Hematopoietic multipotent progenitor cell treated with erythropoietin and hydrocortisone succinate and interleukin-3 and kit ligand, for 8 days (in vitro differentiated cells): Measurements from ENCODE around the gene ATG4A.
A peak's percentile ranks its signal among the peaks of the same experiment; 100 is the strongest.

Experiments used
- DNase-seq: peaks from one replicate; pipeline ENCODE4 v3.0.0-alpha.2; 2015

ATG4A gene

DNA sequence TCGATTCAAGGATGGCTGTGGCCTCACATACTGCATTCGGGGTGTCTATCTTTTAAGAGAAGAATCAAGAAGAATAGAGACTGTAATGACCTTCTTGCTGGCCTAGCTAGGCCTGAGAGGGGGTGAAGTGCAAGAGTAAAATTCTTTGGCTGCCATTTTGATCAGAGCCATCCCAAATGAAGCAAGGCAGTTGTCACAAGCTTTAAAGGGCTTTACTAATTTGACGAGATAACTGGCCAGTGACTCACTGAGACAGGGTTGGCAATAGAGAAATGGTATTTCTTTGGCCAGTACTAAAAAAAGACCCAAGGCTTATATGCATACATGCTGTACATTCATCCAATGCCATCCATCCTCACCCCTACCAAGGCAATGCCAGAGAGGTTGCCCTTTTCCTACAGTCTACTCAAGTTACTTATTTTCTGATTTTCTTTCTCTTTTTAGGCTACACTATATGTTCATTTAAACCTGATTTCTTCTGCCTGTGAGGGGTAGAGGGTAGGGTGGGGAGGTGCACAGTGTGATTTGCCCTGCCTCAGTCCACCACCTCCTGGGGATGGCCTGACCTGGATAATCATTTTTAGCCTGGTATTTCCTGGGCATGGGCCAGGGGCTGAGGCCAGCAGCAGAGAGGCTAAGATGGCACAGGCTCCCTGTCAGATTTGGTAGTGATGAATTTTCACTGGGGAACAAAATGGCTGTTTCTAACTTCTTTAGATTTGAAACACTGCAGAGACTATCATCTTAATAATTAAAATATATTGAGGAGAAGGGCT is 32.2 kb downstream of the ATG4A start:
- no peak for DNase-seq

DNA sequence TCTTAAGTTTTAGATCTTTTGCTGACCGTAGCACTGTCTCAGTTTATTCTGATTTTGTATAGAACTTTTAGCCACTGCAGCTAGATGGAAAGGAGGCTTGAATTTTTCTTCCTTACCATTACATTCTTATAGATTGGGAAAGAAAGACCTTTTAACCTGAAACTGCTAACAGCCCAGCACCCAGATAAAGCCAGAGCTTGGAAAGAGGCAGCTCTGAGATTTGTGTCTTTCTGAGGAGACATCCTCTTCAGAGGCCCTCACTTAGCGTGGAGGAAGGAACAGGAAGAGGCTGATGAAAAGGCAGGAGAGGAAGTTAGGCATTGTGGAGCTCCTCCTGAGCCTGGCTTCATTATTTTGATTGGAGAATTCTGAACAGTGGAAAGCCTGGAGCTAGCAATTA is 35.1 kb downstream of the ATG4A start:
- DNase-seq = no peak

GRCh38 chrX:108127152-108127551 is 35.6 kb downstream of the ATG4A start:
- DNase-seq = no peak

GRCh38 chrX:108130889-108131288 is 39.3 kb downstream of the ATG4A start:
- DNase-seq = no peak

DNA sequence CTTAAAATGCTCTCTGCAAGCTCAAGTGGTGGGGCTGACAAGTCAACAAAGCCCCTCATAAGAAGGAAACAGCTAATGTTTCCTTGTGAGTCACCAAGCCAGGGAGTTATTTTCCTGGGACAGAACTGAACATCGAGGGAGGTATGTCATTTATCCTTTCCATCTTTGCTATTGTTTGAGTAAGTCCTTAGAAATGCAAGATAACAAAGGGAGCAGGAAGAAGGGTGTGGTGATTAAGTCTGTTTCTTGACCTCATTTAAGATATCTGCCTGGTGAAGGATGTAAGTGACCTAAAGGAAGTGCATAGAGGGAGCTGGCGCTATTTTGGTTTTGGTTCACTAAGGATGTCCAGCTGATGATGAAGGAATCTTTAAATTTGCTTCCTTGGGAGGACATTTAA is 39.9 kb downstream of the ATG4A start:
- no peak for DNase-seq

DNA sequence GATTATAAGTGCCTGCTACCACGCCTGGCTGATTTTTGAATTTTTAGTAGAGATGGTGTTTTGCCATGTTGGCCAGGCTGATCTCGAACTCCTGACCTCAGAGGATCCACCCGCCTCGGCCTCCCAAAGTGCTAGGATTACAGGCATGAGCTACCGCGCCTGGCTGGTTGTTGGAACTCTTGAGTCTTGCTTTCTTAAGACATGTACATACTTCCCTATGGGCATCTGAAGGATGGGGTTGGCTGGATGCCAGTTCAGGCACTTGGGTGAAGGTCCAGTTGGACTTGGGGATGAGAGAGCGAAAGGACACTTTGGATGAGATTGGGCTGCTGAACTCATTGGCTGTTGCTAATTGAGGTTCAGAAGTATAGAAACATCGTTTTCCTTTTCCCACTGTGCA is 40.5 kb downstream of the ATG4A start:
- DNase-seq = no peak

DNA sequence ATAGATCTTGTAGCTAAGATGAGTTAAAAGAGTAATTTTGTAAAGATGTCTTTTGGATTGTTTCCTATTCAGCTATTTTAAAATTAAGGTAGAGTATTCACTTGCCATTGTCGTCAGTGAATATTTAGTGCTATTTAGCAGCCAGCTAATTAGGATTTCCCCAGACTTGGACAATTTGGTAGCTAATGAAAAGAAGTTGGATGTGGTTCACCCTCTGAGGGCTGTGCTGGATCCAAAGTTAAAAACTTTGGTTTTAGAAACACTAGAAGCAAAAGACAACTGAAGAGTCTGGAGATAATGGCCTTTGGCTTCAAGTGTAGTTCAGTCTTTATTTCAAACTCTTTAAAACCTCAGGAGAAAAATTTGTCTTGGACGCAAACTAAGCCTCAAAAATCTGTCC is 41.3 kb downstream of the ATG4A start:
- no peak for DNase-seq

GRCh38 chrX:108134724-108135123 is 43.1 kb downstream of the ATG4A start:
- DNase-seq = peak; percentile 2

DNA sequence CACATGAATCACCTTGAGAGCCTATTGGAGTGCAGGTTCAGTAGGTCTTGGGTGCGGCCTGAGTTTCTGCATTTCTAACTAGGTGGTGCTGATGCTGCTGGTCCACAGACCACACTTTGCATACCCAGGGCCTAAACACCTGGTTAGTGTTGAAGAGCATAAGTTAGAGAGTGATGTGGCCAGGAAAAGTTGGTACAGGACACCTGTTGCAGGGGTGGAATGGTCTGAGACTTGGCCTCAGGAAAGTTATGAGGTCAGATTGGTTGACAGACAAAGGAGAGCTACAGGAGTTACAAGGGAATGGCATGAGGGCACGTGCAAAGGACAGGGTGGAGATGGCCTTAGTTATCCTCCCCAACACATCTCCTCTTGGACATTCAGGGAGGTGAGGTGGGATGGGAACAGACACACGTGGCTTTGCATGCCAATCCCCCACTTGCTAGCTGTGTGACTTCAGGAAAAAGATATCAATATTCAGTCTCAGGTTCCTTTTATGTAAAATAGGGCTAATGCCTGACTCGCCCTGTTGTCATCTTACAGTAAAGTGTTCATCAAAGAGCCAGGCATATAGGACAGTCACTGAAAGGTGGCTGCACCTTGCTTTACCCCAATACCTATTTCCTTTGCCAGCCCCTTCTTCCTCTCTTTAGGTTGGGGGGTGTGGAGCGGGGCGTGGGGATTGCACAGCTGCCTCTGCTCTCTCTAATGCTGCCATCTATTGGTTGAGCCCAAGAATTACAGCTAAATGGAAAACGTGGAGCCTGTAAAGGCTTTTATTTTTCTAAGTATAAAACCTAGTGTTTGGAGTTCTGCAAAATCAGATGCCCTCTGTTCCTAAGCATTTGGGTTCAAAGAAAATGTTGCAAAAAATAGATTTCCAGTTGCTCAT is 47.5 kb downstream of the ATG4A start:
- DNase-seq = peak; percentile 3

- no peak for DNase-seq
Observed at GRCh38 chrX:108148524-108148923, 56.9 kb downstream of the ATG4A start.

DNA sequence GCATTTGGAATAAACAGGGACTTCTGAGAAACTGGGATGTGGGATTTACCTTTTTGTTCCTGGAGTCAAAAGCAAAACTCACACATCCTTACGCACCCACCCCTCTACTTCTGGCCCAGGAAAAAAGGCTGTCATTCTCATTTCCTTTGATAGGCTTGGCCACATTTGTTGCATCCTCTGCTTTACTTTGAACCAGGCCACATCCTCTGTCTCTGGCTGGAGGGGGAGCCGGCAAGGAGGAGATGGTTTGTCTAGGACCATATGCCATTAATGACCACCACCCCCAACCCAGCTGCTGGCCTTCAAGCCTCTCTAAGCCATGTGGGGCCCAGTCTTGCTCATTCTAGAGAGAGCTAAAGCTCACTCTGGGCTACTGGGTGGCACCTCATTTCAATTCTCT is 64.5 kb downstream of the ATG4A start:
- DNase-seq = no peak

DNA sequence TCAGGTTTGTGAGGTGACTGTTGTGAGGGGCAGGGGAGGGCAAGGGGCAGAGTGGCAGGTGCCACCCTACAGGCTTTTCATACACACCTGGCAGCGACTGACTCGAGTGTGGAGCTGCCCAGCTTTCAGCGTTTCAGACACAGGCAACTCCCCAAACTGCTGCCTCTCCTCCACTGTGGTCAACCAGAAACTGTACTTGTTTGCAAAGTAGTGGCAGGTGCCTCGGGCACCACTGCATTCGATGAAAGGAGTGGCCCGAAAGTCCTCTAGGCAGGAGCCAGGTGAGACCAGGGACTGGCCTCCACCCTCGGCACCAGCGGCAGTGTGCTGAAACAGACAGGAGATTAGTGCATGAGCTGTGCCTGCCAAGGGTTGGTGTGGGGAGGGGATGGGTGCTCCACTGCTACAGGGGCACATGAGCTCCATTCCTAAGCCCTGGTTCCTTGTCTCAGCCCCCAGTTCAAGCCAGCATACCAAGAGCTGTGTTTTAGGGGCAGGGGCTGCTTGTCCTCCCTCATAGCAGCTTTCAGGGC is 65.4 kb downstream of the ATG4A start:
- no peak for DNase-seq

- no peak for DNase-seq
Observed at GRCh38 chrX:108157628-108158027, 66.0 kb downstream of the ATG4A start.

GRCh38 chrX:108159028-108159670 is 67.6 kb downstream of the ATG4A start:
- no peak for DNase-seq

- DNase-seq = no peak
Observed at GRCh38 chrX:108160309-108160708, 68.7 kb downstream of the ATG4A start.

GRCh38 chrX:108162265-108162664 is 70.7 kb downstream of the ATG4A start:
- no peak for DNase-seq

- DNase-seq = no peak
Observed at GRCh38 chrX:108163333-108164082, 71.9 kb downstream of the ATG4A start.

DNA sequence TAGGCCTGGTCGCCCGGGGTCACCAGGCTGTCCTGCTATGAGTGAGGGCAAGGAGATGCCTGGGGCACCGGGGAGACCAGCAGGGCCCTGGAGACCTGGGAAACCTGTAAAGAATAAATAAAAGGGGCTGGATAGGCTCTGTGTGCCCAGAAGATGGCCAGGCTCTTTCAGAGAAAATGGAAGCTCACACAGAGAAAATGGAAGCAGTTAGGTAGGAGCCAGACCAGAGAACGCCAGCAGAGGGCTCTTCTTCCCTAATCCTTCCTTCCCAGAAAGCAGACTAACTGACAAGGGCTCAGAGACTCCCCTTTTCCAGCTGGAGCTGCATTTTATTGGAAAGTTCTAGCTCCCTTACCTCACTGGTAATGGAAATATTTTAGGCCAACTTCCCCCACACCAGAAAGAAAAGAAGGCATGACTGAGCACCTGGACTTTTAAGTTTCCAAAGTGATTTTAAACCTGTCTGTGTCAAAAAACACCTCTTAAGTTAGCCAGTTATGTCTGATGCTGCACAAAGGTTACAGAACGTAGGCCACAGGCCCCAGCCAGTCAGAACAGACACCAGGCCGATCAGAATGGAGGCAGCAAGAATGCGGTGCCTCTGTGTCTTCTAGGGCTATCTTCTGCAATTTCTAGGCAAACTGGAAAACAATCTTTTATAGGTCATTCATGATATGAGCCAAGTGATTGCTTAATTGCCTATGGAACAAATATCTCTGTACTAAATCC is 74.0 kb downstream of the ATG4A start:
- peak; percentile 7 for DNase-seq

GRCh38 chrX:108167211-108167872 is 75.8 kb downstream of the ATG4A start:
- DNase-seq = no peak

DNA sequence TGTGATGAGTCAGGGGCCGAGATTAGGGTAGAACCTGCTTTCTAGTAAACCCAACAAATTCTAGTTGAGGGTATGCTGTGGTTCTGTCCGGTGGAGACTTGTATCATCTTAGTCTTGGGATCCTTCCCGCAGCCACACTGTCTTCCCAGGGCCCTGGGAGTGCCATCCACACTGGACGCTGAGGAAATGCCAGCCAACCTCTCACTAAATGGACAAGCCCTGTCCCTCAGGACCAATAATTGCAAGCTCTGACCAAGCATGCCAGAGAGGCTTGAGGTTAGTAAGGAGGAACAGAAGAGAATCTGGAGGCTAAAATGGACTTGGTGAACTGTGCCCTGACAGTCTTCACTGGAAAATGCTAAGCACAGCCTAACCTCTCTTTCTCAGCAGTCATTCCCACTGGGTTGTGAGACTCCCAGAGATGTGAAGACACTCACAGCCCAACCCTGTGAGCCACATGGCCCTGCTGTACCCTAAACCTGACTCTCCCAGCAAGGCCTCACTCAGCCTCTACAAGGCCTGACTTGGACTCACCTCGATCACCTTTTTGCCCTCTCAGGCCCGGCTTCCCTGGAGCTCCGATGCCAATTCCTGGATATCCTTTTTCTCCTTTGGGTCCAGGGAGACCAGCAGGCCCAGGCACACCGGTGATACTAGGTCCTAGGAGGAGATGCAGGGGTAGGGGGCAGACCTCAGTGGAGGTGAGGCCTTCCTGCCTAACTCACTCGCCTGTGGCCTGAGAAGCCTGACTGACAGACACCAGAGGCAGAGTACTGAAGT is 77.6 kb downstream of the ATG4A start:
- DNase-seq = no peak

DNA sequence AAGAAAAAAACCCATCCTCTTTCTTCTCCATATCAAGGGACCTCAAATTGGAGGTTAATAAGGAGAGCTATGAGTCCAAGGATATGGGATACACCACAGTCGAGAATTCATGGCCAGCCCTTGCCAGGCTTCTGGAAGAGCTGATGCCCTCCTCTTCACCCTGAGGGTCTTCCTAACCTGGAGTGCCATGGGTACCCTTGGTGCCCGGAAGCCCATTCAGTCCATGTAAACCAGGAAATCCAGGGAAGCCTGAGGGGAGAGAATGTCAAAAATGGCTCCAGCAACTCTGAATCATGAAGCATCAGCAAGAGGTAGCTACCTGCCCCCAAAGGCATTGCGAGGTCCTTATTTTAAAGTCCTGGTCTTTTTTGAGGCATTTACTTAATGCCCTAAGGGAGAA is 78.2 kb downstream of the ATG4A start:
- DNase-seq = no peak
